K562 (cell line): ENCODE results near the gene CCT8L2. TPM values are rescaled to one million over a fixed set of nuclear protein-coding genes. Genes with fewer than 3 reads are reported as not detected.
A peak's percentile ranks its signal among the peaks of the same experiment; 100 is the strongest.

Experiments used
- ARID1B ChIP-seq: fragments of 450-650 bp; IDR thresholded peaks from 2 replicates; pipeline ENCODE4 v1.6.1; 2016; ENCODE audit warnings: antibody characterized with exemption, mild to moderate bottlenecking, inconsistent platforms
- C11orf30 ChIP-seq: fragments of 450-650 bp; IDR thresholded peaks from 2 replicates; pipeline ENCODE4 v1.6.1; 2016; ENCODE audit warnings: low read depth, mild to moderate bottlenecking
- CTBP1 ChIP-seq: fragments of 450-650 bp; IDR thresholded peaks from 2 replicates; pipeline ENCODE4 v1.6.1; 2016; ENCODE audit warnings: borderline replicate concordance
- DACH1 ChIP-seq: fragments of 450-650 bp; IDR thresholded peaks from 2 replicates; pipeline ENCODE4 v1.6.1; 2018; ENCODE audit not compliant: partially characterized antibody
- ETV6 ChIP-seq, 3 experiments: fragments of 150-350 bp in 1 of 3; sonication (generic) in 1 of 3; formaldehyde crosslinking in 1 of 3; IDR thresholded peaks; 2 replicates each; pipeline versions ENCODE4 v1.6.1 to v1.8.0; 2014 to 2022; ENCODE audit warnings: borderline replicate concordance in 2 of 3, low read depth in 2 of 3, antibody characterized with exemption in 1 of 3, low read length in 1 of 3, mild to moderate bottlenecking in 1 of 3, missing genetic modification reagents in 1 of 3
- HNRNPK ChIP-seq: fragments of 200-400 bp; formaldehyde crosslinking; IDR thresholded peaks from one replicate; pipeline ENCODE4 v1.6.1; 2018; ENCODE audit warnings: mild to moderate bottlenecking, low read depth, low read length; ENCODE audit not compliant: poor library complexity, severe bottlenecking
- JUND ChIP-seq, 2 experiments: IDR thresholded peaks; 2 replicates in 1 of 2; 3 replicates in 1 of 2; pipeline ENCODE4 v1.6.1; 2011; ENCODE audit warnings: borderline replicate concordance in 2 of 2, low read depth in 2 of 2, low read length in 2 of 2, improper control_type of control experiment in 1 of 2, missing biosample characterization in 1 of 2, missing genetic modification characterization in 1 of 2, missing genetic modification reagents in 1 of 2
- KAT7 ChIP-seq: sonication (generic); formaldehyde crosslinking; IDR thresholded peaks from 2 replicates; pipeline ENCODE4 v1.8.0; 2022; ENCODE audit warnings: missing genetic modification reagents, mild to moderate bottlenecking, borderline replicate concordance
- KAT8 ChIP-seq: fragments of 450-650 bp; IDR thresholded peaks from 2 replicates; pipeline ENCODE4 v1.6.1; 2016; ENCODE audit warnings: low read depth, mild to moderate bottlenecking
- MAZ ChIP-seq, 2 experiments: fragments of 450-650 bp in 1 of 2; sonication (generic) in 1 of 2; formaldehyde crosslinking; IDR thresholded peaks in 1 of 2; conservative IDR thresholded peaks in 1 of 2; 2 replicates each; pipeline versions ENCODE4 v1.4.0 to v1.5.0; 2020; ENCODE audit warnings: mild to moderate bottlenecking in 1 of 2, missing genetic modification reagents in 1 of 2
- MEIS2 ChIP-seq: fragments of 450-650 bp; IDR thresholded peaks from 2 replicates; pipeline ENCODE4 v1.6.1; 2014; ENCODE audit warnings: mild to moderate bottlenecking; ENCODE audit not compliant: partially characterized antibody
- MYC ChIP-seq, 2 experiments: fragments of 250-450 bp in 1 of 2; sonication (Bioruptor Pico) in 1 of 2; IDR thresholded peaks; 2 replicates each; pipeline versions ENCODE4 v1.5.1 to v1.6.1; 2012 to 2021; ENCODE audit warnings: low read depth in 2 of 2, borderline replicate concordance in 1 of 2, improper control_type of control experiment in 1 of 2, low read length in 1 of 2, mild to moderate bottlenecking in 1 of 2, moderate library complexity in 1 of 2
- NCOA2 ChIP-seq, 2 experiments: fragments of 450-650 bp; IDR thresholded peaks; 2 replicates each; pipeline ENCODE4 v1.6.1; 2018; ENCODE audit warnings: mild to moderate bottlenecking in 2 of 2, moderate library complexity in 1 of 2; ENCODE audit not compliant: partially characterized antibody in 2 of 2
- RCOR1 ChIP-seq, 2 experiments: IDR thresholded peaks; 2 replicates each; pipeline ENCODE4 v1.6.1; 2012; ENCODE audit warnings: low read depth in 2 of 2, low read length in 2 of 2, borderline replicate concordance in 1 of 2, improper control_type of control experiment in 1 of 2
- SAFB2 ChIP-seq: fragments of 200-400 bp; formaldehyde crosslinking; IDR thresholded peaks from 2 replicates; pipeline ENCODE4 v1.6.1; 2018; ENCODE audit warnings: borderline replicate concordance, low read length, low read depth, moderate library complexity; ENCODE audit not compliant: severe bottlenecking
- SMARCA4 ChIP-seq: fragments of 450-650 bp; IDR thresholded peaks from 2 replicates; pipeline ENCODE4 v1.6.1; 2016
- ZNF324 ChIP-seq: fragments of 250-450 bp; sonication (Bioruptor Pico); IDR thresholded peaks from 2 replicates; pipeline ENCODE4 v1.4.0; 2020; ENCODE audit warnings: mild to moderate bottlenecking
- polyA plus RNA-seq, 8 experiments: library from polyadenylated mRNA; depleted of rRNA in 4 of 8; stranded (reverse) in 5 of 8; unstranded in 3 of 8; fragments of >200 nt; fragmentation: Nextera tagmentation in 2 of 8; fragmentation: Illumina TruSeq in 1 of 8; extraction: Ambion mirVana in 2 of 8; extraction: Trizol in 1 of 8; gene quantifications; 2 replicates each; pipeline versions ENCODE4 v1.2.1 to v1.2.3, GENCODE V29; 2011 to 2014; ENCODE audit warnings: inconsistent platforms in 1 of 8, missing spikeins in 1 of 8
- total RNA-seq, 7 experiments: library from RNA; depleted of rRNA in 6 of 7; stranded (reverse); fragments of >200 nt in 6 of 7; fragmentation: Illumina TruSeq in 2 of 7; extraction: Trizol in 2 of 7; gene quantifications; 2 replicates each; pipeline versions ENCODE4 v1.2.1 to v1.2.3, GENCODE V29; 2011 to 2021; ENCODE audit warnings: low replicate concordance in 1 of 7
- TF ChIP-seq, protein P1 (sequence below): fragments of 450-650 bp; formaldehyde crosslinking; conservative IDR thresholded peaks from 2 replicates; pipeline ENCODE4 v1.4.0; 2022; ENCODE audit warnings: mild to moderate bottlenecking, missing genetic modification characterization
- TF ChIP-seq, protein P2 (sequence below), 2 experiments: IDR thresholded peaks in 1 of 2; conservative IDR thresholded peaks in 1 of 2; 2 replicates each; pipeline ENCODE4 v1.6.1; 2016; ENCODE audit warnings: low read depth in 2 of 2, mild to moderate bottlenecking in 1 of 2, missing compliant biosample characterization in 1 of 2, missing genetic modification characterization in 1 of 2, moderate library complexity in 1 of 2
- TF ChIP-seq, protein P3 (sequence below), 3 experiments: fragments of 200-800 bp in 1 of 3; sonication (Bioruptor generic) in 1 of 3; sonication (generic) in 1 of 3; formaldehyde crosslinking in 1 of 3; IDR thresholded peaks; 2 replicates each; pipeline versions ENCODE4 v1.6.1 to v1.8.0; 2016 to 2022; ENCODE audit warnings: mild to moderate bottlenecking in 2 of 3, missing compliant biosample characterization in 2 of 3, missing genetic modification characterization in 2 of 3, missing genetic modification reagents in 1 of 3

Gene CCT8L2
- total and polyA plus RNA-seq, 9 of the 15 experiments (the other 6 are each of a cell fraction or from before 2014, with no cell fraction given), result 0.13 TPM; not detected in 8

DNA sequence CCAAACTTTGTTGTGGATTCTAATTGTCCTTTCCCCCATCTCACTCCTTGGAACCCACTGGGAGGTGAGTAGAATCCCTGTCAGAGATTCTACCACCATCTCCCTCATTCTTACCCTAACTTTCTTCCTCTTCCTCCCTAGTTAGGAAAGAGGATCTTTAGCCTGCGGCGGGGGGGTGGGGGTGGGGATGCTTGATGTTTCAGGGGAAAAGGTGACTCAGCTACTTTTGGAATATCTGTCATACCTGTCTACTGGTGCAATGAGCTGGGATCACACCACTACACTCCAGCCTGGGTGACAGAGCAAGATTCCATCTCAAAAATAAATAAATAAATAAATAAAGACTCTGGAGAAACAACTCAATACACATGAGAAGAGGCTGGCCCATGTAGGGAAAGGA, 6.4 kb downstream of the CCT8L2 start (continued):
- TF ChIP-seq RCOR1 (IDR thresholded peaks at IDR 0.05; ENCODE audit: borderline replicate concordance in 1 of 2, low read depth in 2 of 2, low read length in 2 of 2) (peak in 1 of 2 experiments; percentile 70; a peak in 1 of 4 replicates), DACH1 (no peak), HNRNPK (no peak), SAFB2 (no peak), C11orf30 (peak; percentile 96), ARID1B (peak; percentile 68; the same call in 1 of the 2 replicates), CTBP1 (peak; percentile 85), KAT8 (no peak), MYC (IDR thresholded peaks at IDR 0.05; ENCODE audit: low read depth, low read length) (peak; percentile 17; the same call in 1 of the 2 replicates), MYC (CRISPR knock-in tag; IDR thresholded peaks at IDR 0.05; ENCODE audit: borderline replicate concordance, low read depth) (no peak), MAZ (CRISPR knock-in tag; conservative IDR thresholded peaks at IDR 0.05 in 1 of 2, IDR thresholded peaks at IDR 0.05 in 1 of 2) (0 out of 4 replicates have a peak, but pooled peaks of 1 of the 2 experiments have one; percentile 16), SMARCA4 (peak; percentile 73), KAT7 (CRISPR knock-in tag) (no peak), ETV6 (IDR thresholded peaks at IDR 0.05; ENCODE audit: borderline replicate concordance in 1 of 2, low read depth in 2 of 2, low read length in 1 of 2) (no peak), ETV6 (CRISPR knock-in tag; IDR thresholded peaks at IDR 0.05; ENCODE audit: borderline replicate concordance) (no peak), NCOA2 (IDR thresholded peaks at IDR 0.05; ENCODE audit: partially characterized antibody in 2 of 2) (no peak), ZNF324 (CRISPR knock-in tag) (no peak), MEIS2 (peak; percentile 80), JUND (IDR thresholded peaks at IDR 0.05; ENCODE audit: borderline replicate concordance, low read depth, low read length) (peak; percentile 73), JUND (tag; IDR thresholded peaks at IDR 0.05; ENCODE audit: borderline replicate concordance, low read depth, low read length) (peak; percentile 88; the same call in 1 of the 3 replicates)
- TF ChIP-seq, protein P1, sequence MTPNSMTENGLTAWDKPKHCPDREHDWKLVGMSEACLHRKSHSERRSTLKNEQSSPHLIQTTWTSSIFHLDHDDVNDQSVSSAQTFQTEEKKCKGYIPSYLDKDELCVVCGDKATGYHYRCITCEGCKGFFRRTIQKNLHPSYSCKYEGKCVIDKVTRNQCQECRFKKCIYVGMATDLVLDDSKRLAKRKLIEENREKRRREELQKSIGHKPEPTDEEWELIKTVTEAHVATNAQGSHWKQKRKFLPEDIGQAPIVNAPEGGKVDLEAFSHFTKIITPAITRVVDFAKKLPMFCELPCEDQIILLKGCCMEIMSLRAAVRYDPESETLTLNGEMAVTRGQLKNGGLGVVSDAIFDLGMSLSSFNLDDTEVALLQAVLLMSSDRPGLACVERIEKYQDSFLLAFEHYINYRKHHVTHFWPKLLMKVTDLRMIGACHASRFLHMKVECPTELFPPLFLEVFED (CRISPR knock-in tag), result no peak
- TF ChIP-seq, protein P2, sequence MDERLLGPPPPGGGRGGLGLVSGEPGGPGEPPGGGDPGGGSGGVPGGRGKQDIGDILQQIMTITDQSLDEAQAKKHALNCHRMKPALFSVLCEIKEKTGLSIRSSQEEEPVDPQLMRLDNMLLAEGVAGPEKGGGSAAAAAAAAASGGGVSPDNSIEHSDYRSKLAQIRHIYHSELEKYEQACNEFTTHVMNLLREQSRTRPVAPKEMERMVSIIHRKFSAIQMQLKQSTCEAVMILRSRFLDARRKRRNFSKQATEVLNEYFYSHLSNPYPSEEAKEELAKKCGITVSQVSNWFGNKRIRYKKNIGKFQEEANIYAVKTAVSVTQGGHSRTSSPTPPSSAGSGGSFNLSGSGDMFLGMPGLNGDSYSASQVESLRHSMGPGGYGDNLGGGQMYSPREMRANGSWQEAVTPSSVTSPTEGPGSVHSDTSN (CRISPR knock-in tag; IDR thresholded peaks at IDR 0.05; ENCODE audit: low read depth), result peak; percentile 22; the same call in 1 of the 2 replicates
- TF ChIP-seq, protein P2 (tag; conservative IDR thresholded peaks at IDR 0.05; ENCODE audit: low read depth), result peak; percentile 78
- TF ChIP-seq, protein P3, sequence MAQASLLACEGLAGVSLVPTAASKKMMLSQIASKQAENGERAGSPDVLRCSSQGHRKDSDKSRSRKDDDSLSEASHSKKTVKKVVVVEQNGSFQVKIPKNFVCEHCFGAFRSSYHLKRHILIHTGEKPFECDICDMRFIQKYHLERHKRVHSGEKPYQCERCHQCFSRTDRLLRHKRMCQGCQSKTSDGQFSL (CRISPR knock-in tag; IDR thresholded peaks at IDR 0.05), result no peak
- TF ChIP-seq, protein P3 (tag; IDR thresholded peaks at IDR 0.05), result peak in 1 of 2 experiments; percentile 29; a peak in 1 of 4 replicates
